Activated CD8-positive, alpha-beta memory T cell treated with anti-CD3 and anti-CD28 coated beads, Interleukin-2, amount 50 U/mL, for 48 hours (primary cell): Measurements from ENCODE around the gene MDK.

Source experiments
- DNase-seq: peaks from one replicate; pipeline ENCODE4 v3.0.0-alpha.2; 2020

The MDK gene

DNA sequence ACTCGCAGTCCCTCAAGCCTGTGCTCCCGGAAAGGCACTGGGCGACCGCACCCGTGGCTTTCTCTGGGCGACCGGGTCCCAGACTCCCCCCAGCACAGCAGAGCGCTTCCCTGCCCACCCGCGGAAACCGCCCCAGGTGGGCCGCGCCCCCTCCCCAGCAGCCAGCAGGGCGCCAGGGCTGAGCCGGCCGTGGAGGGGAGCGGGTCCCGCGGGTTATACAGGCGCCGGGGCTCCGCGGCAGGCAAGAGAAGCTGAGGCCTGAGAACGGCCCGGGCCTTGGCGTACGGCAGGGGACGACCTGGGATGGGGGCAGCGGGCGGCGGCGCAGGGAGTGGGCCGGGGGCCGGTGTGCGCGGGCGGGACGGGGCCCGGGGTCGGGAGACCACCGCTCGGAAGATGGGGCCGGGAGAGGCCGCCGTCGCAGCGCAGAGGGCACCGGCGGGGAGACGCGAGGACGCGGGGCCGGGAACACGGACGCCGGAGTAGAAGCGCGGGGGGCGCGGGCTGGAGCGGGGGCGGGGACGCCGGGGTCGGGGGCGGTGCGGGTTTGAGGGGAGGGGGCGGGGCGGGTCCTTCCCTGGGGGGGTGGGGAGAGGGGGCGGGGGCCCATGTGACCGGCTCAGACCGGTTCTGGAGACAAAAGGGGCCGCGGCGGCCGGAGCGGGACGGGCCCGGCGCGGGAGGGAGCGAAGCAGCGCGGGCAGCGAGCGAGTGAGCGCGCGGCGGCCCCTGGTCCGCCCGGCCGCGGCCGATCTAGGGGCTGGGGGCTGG is at the start of gene MDK:
Gene MDK, plus strand, starts transcription at position 622 of the 771 bp plus-strand sequence. CDS start 389 bp downstream, outside the sequence.
- peak; percentile 64 for DNase-seq

- no peak for DNase-seq
Measured at GRCh38 chr11:46332093-46332567, 49.3 kb upstream of the MDK start.

- peak; percentile 78 for DNase-seq
Measured at GRCh38 chr11:46332568-46333393, 48.7 kb upstream of the MDK start.

DNA sequence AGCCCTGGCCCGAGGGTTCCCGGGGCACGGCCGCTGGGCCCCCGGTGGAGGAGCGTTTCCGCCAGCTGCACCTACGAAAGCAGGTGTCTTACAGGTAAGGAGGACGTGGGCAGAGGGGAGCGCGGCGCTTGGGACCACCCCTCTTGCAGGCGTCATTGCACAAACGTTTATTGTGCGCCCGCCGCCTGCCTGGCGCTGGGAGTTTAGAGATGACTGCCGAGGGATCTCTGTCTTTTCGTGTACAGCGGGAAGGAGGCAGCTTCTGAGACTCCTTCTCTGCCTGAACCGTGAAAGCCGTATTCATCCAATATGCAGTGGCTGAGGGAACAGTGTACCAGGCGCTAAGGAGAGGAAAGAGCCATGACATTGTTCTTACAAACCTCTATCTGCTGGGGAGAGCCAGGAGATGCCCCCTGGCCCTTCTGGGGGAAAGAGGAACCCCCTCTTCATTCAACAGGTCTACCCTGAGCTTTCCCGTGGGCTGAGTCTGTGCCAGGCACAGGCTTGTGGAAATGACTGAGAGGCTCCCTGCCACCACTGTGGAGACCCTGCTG is 48.0 kb upstream of the MDK start:
- no peak for DNase-seq

DNA sequence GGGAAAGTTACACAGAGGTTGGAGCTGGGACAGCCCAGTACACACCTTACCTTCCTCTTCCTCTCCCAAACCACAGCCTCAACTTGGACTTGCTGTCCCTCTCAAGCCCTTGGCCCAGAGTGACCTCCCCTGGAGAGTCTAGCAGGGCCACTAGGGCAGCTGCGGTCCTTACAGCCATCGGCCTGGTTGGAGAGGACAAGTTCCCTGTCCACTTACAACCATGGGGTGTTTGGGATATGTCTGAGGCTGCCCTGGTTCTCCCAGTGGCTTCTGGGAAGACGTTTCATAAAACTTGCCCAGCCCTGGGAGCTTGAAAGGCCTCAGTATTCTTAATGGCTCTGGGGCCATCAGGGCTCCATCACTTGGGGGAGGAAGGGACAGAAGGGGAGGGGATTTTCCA is 47.3 kb upstream of the MDK start:
- DNase-seq: no peak

DNA sequence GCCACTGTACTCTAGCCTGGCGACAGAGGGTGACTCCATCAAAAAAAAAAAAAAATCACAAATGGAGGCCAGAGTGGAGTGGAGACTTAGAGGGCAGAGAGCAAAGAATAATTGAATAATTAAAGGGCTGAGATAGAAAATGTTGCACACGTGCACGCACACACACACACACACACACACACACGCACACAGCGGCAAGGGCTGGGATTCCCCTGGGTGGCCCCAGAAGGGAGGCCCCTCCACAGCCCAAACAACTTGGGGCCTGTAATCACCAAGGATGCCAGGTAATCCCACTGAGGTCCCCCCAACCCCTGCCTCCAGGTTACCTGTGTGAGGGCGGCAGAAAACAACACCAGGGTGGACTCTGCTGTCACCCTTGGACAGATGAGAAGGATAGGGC is 46.2 kb upstream of the MDK start:
- DNase-seq: no peak

DNA sequence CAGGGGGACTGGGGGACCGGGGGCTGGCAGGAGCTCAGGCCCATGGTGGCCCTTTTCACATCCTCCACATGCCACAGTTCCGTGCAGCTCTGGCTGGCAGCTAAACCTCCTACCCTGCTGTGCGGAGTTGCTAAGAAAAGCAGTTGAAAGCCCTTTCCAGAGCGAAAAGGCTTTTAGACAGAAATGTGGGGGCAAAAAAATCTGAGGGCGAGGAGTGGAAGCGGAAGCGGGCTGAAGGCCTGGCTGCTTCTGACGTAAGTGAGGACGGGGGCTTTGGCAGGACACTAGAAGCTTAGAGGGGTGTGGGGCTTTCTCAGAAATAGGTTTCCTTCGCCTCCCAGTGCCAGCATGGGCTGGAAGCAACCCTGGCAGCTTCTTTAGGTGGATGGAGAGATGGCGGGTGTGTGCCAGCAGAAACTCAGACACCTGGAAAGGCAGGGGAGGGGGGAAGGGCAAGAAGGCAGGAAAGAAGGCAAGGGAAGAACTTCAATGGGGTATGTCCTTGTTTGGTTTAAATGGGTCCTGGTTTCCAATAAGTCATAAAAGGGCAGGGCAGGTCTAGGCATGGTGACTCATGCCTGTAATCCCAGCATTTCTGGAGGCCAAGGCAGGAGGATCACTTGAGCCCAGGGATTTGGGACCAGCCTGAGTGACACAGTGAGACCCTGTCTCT is 45.4 kb upstream of the MDK start:
- DNase-seq: no peak

DNA sequence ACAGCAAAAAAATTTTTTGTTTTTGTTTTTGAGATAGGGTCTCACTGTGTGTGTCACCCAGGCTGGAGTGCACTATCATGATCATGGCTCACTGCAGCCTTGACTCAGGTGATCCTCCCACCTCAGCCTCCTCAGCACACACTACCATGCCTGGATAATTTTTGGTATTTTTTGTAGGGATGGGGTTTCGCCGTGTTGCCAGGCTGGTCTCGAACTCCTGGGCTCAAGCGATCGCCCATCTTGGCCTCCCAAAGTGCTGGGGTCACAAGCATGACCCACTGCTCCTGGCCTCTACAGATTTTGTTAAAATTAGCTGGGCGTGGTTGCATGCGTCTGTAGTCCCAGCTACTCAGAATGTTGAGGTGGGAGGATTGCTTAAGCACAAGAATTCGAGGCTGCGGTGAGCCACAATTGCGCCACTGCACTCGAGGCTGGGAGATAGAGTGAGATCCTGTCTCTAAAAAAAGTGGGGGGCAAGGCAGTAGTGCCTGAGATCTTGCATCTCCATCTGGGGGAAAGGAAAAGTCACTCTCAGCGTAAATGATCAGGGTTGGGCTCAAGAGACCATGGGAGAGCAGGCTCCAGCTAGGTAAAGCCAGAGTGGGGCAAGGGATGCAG is 44.8 kb upstream of the MDK start:
- DNase-seq: no peak

GRCh38 chr11:46337626-46338345 is 43.7 kb upstream of the MDK start:
- DNase-seq: no peak

GRCh38 chr11:46338636-46338987 is 42.9 kb upstream of the MDK start:
- DNase-seq: no peak

DNA sequence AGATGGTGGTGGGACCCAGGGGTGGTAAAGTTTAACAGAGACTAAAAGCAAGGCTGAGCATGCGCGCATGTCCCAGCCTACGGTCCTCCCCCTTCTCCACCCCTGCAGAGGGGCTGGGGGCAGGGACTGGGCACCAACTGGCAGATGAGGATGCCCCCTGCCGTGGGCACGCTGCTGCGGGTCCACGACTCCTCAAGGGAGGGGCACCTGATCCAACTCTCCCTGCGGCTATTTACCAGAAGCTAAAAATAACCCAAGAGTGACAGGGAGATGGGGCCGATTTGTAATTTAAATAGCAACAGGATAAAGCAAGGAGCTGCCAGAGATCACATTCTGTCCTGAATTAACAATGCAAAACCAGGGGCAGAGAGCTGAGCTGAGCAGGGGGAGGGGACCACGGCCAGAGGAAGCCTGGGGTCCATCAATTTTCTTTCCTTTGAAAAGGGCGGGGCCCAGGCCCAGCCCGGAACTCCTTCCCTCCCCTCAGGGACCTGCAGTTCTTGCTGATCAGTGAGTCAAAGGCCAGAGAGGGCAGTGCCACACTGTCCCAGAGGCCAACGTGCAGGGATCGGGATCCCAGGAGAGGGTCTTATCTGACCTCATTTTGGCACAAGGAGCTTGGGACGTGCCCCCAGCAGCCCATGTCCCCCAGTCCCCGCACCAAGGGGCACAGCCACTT is 42.3 kb upstream of the MDK start:
- DNase-seq: no peak

- DNase-seq: no peak
Measured at GRCh38 chr11:46339816-46340215, 41.7 kb upstream of the MDK start.

GRCh38 chr11:46341454-46341853 is 40.0 kb upstream of the MDK start:
- DNase-seq: no peak

DNA sequence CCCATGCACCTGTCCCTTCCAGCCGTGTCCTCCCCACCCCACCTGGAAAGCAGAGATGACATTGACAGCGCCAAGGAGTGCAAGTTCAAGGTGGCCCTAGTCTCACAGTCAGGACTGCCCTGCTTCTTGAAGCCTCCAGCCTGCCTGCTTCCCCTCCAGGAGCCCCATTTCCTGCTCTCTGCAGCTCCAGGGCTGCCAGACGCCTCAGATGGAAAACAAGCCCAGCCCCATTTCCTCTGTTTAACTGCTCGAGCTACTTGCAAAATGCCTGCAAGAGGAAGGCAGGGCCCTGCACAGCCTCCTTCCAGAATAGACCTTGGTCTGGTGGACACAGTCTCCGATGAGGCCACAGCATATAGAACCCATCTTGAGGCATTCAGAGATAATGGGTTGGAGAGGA is 39.2 kb upstream of the MDK start:
- peak; percentile 59 for DNase-seq

- DNase-seq: no peak
Measured at GRCh38 chr11:46343520-46343919, 37.9 kb upstream of the MDK start.

DNA sequence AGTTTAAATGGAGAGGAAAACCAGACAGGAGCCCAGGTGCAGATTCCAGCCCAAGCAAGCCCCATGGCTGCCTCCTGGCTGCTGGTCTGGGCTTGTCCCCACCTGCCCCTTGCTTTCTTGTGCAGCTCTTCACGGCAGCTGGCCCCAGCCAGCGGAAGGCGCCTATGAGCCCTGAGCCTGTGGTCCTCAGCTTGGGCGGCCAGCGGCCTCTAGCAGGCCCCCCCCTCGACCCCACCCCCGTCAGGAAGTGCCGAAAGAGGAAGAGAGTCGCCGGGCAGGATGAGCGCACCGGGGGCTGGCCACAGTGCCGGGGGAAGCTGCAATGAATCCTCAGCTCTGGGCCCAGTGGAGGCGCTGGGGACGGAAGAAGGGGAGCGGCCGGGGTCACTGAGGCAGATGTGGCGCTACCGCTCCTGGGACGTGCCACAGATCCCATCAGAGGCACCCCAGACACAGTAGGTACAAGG is 36.3 kb upstream of the MDK start:
- DNase-seq: no peak

- DNase-seq: no peak
Measured at GRCh38 chr11:46345881-46346484, 35.5 kb upstream of the MDK start.

DNA sequence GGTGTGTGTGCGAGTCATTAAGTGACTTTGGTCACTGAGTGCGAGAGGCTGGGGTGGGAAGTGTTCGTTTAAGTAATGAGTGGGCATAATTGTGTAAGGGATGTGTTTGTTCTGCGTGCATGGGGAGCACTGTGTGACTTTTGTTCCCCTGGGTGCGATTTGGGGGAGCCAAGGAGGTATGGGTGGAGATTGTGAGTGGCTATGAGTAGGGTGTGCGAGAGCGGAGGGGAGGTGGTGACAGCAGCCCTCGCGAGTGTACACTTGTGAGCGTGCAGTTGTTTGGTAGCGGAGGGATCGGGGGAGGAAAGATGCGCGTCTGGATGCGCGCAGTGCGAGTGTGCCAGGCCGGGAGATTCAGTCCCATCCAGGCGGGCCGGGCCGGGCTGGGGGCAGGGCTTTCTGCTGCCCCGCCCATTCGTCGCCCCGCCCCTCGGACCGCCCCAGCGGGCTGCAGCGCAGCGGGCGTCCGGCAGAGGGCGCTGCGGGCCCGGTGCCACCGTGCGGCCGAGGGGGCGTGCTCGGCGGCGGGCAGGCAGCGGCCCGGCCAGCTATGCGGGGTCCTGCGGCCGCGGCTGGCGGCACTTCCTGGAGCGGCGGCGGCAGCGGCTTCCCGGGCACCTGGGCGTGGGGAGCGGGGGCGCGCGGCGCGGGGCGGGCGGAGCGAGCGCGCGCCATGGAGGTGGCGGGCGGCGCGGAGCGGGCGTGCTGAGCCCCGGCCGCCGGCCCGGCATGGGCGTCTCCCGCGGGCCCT is 34.4 kb upstream of the MDK start, which contains the start of gene DGKZ:
Gene DGKZ, plus strand, starts transcription at position 578 of the 751 bp plus-strand sequence. CDS start 197 bp downstream, outside the sequence.
- peak; percentile 98 for DNase-seq

- DNase-seq: no peak
Measured at GRCh38 chr11:46347637-46348311, 33.7 kb upstream of the MDK start.
